OCI-LY3 (cell line): ENCODE data around the gene C19orf53.

Experiments
- CTCF ChIP-seq: fragments of 200-600, 300-600 bp; sonication (generic); IDR thresholded peaks from 2 replicates; pipeline ENCODE4 v1.5.1; 2014; ENCODE audit warnings: antibody characterized with exemption, low read length, low read depth
- EZH2phosphoT487 ChIP-seq: fragments of 200-600 bp; shearing (Covaris generic); IDR thresholded peaks from 2 replicates; pipeline ENCODE4 v1.6.1; 2018; ENCODE audit warnings: antibody characterized with exemption, mixed run types, low read depth

GRCh38 chr19:13731147-13731964 lies 42.9 kb upstream of the C19orf53 start:
- no peak for TF ChIP-seq CTCF
- TF ChIP-seq EZH2phosphoT487, result no peak
